Smooth muscle cell of the brain vasculature (primary cell): ENCODE results near the gene TBC1D4.
A peak's percentile ranks its signal among the peaks of the same experiment; 100 is the strongest.

Experiments
- DNase-seq: peaks from one replicate; pipeline ENCODE4 v3.0.0-alpha.2; 2012; ENCODE audit warnings: low read depth, low spot score

The TBC1D4 gene

DNA sequence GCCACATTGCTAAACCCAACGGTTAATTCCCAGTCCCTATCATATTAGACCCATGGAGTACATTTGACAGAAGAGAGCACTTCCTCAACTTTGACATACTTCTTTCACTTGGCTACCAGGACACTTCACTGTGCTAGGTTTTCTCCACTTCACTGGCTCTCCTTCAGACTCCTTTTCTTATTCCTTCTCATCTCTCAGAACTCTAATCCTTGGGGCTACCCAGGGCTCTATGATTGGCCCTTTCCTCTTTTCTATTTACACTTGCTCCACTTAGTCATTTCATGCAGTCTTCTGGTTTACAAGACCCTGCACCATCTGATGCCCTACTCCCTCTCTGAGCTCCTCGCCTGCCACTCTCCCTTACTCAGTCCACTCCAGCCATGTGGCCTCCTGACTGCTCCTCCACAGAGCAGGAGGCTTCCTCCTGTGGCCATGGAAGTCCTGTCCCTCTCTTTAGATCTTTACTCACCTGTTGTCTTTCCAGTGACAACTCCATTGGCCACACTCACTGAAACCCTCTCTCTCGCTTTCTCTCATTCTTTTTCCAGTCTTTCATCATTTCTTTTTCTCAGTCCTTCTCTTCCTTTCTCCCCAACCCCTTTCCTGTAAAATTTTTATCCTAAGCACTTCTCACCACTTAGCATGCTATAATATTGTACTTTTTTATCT is 90.4 kb downstream of the TBC1D4 start:
- no peak for DNase-seq

- no peak for DNase-seq
Measured at GRCh38 chr13:75390229-75390628, 91.7 kb downstream of the TBC1D4 start.

GRCh38 chr13:75385708-75386083 is 96.3 kb downstream of the TBC1D4 start:
- DNase-seq = no peak

DNA sequence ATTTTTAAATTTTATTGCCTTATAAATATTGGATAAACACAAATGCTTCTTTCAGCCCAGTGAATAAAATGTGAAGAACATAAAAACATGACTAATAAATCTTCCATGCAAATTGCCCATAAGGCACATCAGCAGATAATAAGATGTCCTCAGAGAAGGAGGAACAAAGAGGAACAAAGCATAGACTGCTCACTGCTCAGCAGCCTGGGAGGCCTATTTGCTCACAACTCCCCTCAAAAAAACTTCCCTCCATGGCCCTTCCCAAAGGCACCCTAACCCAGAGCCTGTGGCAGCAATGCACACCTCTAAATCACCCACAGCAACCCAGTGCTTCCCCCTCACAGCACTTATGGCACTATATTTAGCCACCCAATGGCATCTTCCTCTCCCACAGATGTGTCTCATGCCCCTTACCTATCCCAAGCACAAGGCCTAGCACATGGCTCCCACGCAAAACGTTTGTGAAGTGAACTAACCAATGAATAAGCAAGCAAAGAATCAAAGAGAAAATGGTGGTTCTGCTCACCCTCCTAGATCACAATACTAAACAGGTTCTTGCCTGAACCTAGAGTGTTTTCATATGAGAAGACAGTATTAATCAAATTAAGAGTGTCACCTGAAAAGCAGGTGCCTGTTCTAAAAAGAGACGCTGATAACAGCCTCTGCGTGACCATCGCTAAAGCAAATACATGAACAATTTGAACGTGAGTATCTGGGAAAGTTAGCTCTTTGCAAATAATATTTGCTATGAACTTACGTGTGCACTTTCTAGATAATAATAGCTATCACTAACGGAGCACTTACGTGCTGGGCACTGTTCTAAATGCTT is 96.9 kb downstream of the TBC1D4 start:
- DNase-seq = no peak

DNA sequence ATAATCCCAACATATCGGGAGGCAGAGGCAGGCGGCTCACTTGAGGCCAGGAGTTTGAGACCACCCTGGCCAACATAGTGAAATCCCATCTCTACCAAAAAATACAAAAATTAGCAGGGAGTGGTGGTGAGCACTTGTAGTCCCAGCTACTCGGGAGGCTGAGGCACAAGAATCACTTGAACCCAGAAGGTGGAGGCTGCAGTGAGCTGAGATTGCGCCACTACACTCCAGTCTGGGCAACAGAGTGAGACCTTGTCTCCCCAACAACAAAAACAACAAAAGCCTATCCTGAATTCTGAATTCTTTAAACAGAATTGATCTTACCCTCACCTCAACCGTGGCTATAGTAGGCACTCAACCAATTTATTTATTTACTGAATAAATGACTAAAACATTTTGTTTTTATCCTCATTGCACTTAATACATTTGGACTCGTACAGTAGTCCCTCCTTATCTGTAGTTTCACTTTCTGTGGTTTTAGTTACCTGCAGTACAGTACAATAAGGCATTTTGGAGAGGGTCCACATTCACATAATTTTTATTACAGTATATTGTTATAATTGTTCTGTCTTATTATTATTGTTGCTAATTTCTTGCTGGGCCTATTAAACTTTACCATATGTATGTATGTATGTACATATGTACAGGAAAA is 98.8 kb downstream of the TBC1D4 start:
- no peak for DNase-seq

DNA sequence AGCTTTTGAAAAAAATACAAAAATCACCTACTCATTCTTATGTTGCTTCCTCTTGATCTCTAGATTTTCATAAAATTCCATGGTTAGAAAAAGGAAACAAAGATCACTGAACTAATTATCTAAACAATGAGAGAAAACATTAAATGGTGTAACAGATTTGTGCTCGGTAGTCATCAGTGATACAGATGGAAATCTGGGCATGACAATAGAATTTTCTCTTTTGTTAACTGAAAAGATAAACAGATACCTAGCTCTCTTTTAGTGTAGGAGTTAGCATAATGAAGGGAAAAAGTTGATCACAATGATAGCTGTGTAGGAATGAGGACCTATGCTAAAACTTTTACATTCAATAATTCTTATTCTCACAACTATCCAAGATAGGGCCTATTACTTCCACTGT is 103.7 kb downstream of the TBC1D4 start:
- DNase-seq = no peak

GRCh38 chr13:75376792-75377402 is 105.1 kb downstream of the TBC1D4 start:
- DNase-seq = no peak

- DNase-seq = no peak
Measured at GRCh38 chr13:75375329-75375728, 106.6 kb downstream of the TBC1D4 start.

DNA sequence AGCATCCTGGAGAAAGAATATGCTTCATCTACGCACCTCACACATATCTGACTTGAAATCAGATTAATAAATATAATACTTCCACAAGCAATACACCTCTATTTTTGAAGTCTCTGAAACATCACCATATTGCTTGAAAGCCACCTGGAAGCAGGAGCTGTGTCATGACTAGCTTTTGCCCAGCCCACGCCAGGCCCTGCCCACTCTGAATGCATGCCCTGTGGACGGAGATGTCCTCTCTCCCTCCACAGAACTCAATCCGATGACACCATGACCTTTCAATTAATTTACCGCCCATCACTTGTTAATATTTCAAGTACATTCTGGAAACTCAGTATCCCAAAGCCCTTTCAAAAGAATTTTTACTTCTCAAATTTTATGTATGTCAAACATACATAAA is 108.0 kb downstream of the TBC1D4 start:
- no peak for DNase-seq

DNA sequence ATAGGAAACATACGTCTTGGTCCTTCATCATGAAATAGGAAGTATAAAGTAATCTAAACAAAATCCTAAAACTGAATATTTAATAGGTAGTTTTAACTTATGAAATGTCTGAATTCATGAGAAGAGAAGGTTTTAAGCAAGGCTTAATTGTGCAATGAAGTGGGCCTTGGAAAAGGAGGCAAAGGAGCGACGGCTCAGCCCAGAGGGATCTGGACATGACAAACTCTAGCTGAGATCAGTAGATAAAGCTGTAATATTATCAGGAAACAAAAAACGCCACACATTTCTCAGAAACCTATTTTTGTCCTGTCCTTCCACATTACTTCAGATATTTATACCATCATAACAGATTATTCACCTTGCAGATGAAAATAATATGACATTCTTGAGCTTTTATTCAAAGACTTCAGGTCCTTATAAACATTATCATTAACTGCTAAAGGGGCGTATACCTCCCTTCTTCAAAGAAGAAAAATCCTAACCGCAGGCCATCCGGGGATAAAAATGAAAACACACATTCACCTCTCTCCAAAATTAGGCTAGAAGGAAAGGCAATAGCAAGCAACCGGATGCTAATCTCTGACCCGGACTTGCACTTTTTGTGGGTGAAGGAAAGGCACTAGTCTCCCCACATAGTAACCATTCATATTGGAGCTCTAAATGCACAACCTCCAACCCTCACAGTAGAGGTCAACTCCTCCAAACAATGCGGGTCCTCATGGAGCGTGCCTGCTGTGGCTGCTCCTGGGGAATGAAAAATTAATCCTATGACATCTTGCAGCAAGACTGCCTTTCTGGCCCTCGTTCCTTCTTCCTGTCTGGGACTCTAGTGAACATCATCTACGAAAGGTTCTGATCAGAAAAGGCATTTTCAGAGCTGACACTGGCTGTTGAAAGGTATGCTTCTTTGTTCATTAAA is 108.8 kb downstream of the TBC1D4 start:
- DNase-seq = no peak

DNA sequence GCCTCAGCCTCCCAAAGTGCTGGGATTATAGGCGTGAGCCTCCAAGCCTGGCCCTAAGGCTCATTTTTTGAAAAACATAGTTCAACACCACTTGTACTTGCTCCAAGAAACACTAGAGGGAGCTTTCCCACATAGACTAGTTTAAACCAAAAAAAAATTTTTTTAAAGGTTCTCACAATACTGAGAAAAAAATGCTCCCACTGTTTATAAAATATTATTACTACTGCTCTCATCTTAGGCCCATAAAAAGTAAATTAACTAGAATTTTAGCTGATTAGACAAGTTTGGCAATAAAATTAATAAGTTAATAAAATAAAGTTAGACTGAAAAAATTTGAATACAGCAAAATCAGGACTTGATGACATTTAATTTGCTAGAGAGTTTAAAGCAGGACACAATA is 109.5 kb downstream of the TBC1D4 start:
- peak; percentile 31 for DNase-seq

GRCh38 chr13:75371203-75371602 is 110.8 kb downstream of the TBC1D4 start:
- DNase-seq = no peak

DNA sequence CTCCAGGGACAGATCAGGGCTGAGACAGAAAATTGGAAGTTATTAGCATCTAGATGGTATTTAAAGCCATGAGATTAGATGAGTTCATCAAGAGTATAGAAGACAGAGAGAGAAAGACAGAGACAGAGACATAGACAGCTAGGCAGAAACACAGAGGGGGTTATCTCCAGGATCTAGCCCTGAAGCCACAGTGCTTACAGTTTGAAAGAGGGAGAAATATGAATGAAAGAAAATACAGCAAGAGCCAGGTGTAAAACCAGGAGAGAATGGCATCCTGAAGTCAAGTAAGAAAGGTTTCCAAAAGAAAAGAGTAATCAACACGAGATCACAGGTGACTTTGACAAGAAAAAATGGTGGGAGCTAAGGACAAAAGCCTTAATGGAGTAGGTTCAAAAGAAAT is 111.2 kb downstream of the TBC1D4 start:
- no peak for DNase-seq

DNA sequence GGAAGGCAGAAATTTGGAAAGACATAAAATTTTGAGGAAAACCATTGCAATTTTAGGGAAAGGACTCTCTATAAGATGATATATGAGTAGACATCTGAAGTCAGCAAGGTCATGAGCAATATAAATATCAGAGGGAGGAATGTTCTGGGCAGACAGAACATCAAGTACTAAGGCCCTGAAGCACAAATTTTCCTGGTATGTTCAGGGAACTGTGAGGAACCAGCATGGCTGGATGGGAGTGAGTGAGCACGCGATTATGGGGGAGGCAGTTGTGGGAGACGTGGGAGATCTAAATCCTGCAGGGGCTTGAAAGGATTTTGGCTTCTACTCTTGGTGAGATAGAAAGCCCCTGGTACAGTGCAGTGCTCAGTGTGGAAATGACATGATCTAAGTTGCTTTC is 112.0 kb downstream of the TBC1D4 start:
- no peak for DNase-seq

- DNase-seq = peak; percentile 82
Measured at GRCh38 chr13:75368167-75368566, 113.8 kb downstream of the TBC1D4 start.

DNA sequence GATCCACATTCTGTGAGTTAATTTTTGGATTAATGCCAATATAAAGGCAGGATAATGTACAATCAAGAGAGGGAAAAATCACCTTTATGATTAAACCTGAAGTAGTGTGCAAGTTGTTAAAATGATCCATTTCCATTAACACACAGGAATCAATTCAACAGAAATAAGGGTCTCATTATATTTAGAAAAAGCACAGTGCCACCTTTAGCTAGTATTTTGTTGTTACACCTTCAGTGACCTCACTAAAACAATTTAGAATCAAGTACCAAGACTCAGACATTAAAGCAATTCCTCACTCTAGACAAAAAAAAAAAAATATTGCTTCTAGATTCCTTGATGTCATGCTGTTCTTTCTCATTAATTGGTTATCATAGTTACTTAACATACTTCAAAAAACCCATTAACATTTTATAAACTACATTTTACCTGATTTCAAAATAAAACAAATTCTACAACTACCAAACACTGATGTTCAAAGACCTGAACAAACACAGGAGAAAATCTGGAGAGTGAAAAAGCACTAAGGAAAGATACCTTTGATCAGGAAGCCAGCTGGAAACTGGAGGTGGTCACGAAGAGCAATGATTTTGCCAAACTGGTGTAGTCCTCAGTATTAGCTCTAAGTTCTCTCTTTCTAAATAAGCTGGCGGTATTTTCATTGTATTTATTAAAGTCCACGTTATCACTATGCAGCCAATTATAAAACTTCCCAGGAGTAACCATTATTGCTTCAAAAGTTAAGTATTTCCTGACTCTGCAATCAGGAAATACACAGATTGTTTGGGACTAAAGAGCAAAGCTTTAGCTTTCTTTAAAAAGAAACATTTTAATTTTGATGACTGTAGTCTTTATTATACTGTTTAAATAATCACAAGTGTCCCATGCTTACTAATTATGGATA is 115.3 kb downstream of the TBC1D4 start:
- DNase-seq = no peak

DNA sequence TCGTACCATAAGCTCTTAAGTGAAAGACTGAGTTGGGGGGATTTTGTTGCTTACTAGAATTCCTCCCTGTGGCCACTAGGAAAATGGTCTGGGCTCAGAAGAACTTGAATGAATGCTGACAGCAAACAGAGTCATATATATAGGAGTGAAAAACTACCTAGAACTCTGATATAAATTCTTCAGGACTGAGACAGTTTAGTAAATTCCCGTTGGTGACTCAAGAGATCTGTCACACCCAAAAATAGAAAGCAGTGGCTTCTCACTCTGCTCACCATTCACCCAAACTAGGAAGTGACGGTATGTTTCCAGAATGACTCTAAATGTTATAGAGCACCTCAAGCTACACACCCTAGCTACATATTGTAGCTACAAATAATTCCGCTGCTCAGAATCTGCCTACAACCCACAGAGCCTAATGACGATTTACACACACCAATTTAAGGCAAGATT is 116.2 kb downstream of the TBC1D4 start:
- DNase-seq = no peak

GRCh38 chr13:75364131-75364713 is 117.7 kb downstream of the TBC1D4 start:
- no peak for DNase-seq

DNA sequence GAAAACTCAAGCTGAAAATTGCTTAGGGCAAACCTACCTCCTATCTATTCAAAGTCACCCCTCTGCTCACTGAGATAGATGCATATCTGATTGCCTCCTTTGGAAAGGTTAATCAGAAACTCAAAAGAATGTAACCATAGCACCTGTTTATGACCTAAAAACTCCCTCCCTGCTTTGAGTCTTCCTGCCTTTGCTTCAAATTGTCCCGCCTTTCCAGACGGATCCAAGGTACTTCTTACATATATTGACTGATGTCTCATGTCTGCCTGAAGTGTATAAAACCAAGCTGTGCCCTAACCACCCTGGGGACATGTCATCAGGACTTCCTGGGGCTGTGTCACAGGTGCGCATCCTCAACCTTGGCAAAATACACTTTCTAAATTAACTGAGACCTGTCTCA is 118.6 kb downstream of the TBC1D4 start:
- DNase-seq = no peak

- no peak for DNase-seq
Measured at GRCh38 chr13:75362026-75362425, 119.9 kb downstream of the TBC1D4 start.
